HG03354 (cell line): ENCODE measurements around the gene SYTL4.
A peak's percentile ranks its signal among the peaks of the same experiment; 100 is the strongest.

Experiments used
- ATAC-seq: cut with Tn5 transposase; IDR thresholded peaks from one replicate; pipeline ENCODE4 v1.9.1; 2021; ENCODE audit warnings: mild to moderate bottlenecking; ENCODE audit not compliant: unreplicated experiment, poor library complexity, severe bottlenecking

Gene SYTL4

GRCh38 chrX:100652266-100652665, 79.7 kb downstream of the SYTL4 start:
- ATAC-seq, result no peak

GRCh38 chrX:100650841-100651240, 81.1 kb downstream of the SYTL4 start:
- peak; percentile 49 for ATAC-seq

GRCh38 chrX:100649550-100650356, 82.2 kb downstream of the SYTL4 start:
- no peak for ATAC-seq

GRCh38 chrX:100648458-100649417, 83.2 kb downstream of the SYTL4 start:
- ATAC-seq, result no peak

- ATAC-seq, result no peak
These were observed 84.2 kb downstream of the SYTL4 start for GRCh38 chrX:100647739-100648138.

GRCh38 chrX:100647095-100647494, 84.8 kb downstream of the SYTL4 start:
- ATAC-seq, result no peak

GRCh38 chrX:100645106-100645505, 86.8 kb downstream of the SYTL4 start:
- ATAC-seq, result no peak

- ATAC-seq, result no peak
These were observed 87.7 kb downstream of the SYTL4 start, which contains the start of gene SRPX2 for GRCh38 chrX:100643956-100644860. TSS of gene SRPX2 (plus strand) at chrX:100644199. CDS start at chrX:100646323, 2,124 bp downstream.

GRCh38 chrX:100643212-100643611, 88.7 kb downstream of the SYTL4 start:
- no peak for ATAC-seq

GRCh38 chrX:100642290-100642689, 89.6 kb downstream of the SYTL4 start:
- ATAC-seq, result no peak

- peak; percentile 99 for ATAC-seq
These were observed 95.5 kb downstream of the SYTL4 start, which contains the start of gene TSPAN6 for GRCh38 chrX:100636321-100636991. TSS of gene TSPAN6 (minus strand) at chrX:100636806. CDS start at chrX:100636694, 112 bp downstream.

- no peak for ATAC-seq
These were observed 96.0 kb downstream of the SYTL4 start for GRCh38 chrX:100635989-100636320.

- ATAC-seq, result no peak
These were observed 96.9 kb downstream of the SYTL4 start for GRCh38 chrX:100635040-100635439.

- peak; percentile 95 for ATAC-seq
These were observed 105.9 kb downstream of the SYTL4 start for GRCh38 chrX:100625985-100626491.
